Measurements from ENCODE around the gene DGKH.

DNA sequence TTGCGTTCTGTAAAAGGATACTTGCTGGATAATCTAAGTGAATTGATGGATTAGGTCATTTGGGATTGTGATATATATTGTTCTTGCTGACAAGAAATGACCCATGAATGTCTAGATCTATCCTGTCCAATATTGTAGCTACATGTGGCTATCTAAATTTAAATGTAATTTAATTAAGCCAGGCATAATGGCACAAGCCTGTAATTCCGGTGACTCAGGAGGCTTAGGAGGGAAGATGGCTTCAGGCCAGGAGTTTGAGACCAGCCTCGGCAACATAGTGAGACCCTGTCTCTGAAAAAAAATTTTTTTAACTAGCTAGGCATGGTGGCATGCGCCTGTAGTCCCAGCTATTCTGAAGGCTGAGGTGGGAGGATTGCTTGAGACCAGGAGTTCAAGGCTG, 184.2 kb downstream of the DGKH start:
- TF ChIP-seq, protein P1, sequence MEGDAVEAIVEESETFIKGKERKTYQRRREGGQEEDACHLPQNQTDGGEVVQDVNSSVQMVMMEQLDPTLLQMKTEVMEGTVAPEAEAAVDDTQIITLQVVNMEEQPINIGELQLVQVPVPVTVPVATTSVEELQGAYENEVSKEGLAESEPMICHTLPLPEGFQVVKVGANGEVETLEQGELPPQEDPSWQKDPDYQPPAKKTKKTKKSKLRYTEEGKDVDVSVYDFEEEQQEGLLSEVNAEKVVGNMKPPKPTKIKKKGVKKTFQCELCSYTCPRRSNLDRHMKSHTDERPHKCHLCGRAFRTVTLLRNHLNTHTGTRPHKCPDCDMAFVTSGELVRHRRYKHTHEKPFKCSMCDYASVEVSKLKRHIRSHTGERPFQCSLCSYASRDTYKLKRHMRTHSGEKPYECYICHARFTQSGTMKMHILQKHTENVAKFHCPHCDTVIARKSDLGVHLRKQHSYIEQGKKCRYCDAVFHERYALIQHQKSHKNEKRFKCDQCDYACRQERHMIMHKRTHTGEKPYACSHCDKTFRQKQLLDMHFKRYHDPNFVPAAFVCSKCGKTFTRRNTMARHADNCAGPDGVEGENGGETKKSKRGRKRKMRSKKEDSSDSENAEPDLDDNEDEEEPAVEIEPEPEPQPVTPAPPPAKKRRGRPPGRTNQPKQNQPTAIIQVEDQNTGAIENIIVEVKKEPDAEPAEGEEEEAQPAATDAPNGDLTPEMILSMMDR (IDR thresholded peaks at IDR 0.05; ENCODE audit: low read length), result no peak
- TF ChIP-seq EZH2 (optimal IDR thresholded peaks at IDR 0.05; ENCODE audit: low read depth, low read length), result no peak
- TF ChIP-seq EZH2phosphoT487 (IDR thresholded peaks at IDR 0.05; ENCODE audit: low read length), result no peak
